ENCODE measurements around the gene ACY1. TPM values are rescaled to one million over a fixed set of nuclear protein-coding genes. Genes with fewer than 3 reads are reported as not detected.

Gene ACY1
- total RNA-seq, 2 experiments from 2014 or later: 61.8 to 64.5 TPM

DNA sequence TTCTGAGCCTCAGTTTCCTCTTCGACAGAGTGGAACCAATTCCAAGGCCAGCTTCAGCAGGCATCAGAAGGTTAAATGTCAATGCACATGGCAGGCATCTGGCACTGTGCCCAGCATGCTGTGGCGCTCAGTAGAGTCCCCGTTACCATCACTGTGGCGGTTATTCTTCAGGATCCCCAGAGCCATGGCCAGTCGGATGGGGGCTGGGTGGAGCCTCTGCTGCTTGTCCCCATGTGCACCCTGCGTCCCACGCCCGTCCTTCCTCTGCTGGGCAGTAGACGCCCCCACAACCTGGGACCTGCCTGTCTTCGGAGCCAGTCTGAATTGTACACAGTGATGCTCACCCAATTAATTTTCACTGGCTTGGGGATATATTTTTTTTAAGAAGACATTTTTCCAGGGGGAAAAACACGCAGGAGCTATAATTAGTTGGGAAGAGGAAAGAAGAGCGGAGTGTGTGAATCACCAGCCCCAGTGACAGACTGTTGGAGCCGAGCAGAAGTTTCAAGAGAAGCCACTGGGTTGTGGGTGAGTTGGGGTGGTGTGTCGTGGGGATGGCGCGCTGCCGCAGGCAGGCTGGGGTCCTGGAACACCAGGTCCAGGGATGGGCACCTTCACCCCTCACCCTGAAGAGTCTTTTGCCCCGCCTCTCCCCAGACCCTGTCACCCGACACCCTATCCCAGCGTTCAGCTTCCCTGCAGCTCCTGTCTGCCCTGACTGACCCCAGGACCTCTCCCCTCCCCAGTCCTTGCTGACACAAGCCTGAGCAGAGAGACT is 39.2 kb downstream of the ACY1 start:
- no peak overlapping the region for H3K27ac Mint-ChIP-seq
- no peaks in the 10 kb centered on the region for H3K27me3 Mint-ChIP-seq
- TF ChIP-seq, protein P1, sequence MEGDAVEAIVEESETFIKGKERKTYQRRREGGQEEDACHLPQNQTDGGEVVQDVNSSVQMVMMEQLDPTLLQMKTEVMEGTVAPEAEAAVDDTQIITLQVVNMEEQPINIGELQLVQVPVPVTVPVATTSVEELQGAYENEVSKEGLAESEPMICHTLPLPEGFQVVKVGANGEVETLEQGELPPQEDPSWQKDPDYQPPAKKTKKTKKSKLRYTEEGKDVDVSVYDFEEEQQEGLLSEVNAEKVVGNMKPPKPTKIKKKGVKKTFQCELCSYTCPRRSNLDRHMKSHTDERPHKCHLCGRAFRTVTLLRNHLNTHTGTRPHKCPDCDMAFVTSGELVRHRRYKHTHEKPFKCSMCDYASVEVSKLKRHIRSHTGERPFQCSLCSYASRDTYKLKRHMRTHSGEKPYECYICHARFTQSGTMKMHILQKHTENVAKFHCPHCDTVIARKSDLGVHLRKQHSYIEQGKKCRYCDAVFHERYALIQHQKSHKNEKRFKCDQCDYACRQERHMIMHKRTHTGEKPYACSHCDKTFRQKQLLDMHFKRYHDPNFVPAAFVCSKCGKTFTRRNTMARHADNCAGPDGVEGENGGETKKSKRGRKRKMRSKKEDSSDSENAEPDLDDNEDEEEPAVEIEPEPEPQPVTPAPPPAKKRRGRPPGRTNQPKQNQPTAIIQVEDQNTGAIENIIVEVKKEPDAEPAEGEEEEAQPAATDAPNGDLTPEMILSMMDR (IDR thresholded peaks at IDR 0.05): no peak
- no peak for DNase-seq
- H3K9me3 Mint-ChIP-seq: no peaks in the 10 kb centered on the region
- no peak overlapping the region for H3K4me3 Mint-ChIP-seq
- CTCF ChIA-PET: no interaction called here
- H3K36me3 Mint-ChIP-seq (ENCODE audit: low read depth): no peaks in the 10 kb centered on the region
- POLR2A ChIA-PET: no interaction called here
- ATAC-seq: no peak
- intact Hi-C loops (cut with micrococcal nuclease): no loop called here
- H3K4me1 Mint-ChIP-seq (ENCODE audit: low read depth): no peaks in the 10 kb centered on the region

GRCh38 chr3:52023101-52023770 is 39.9 kb downstream of the ACY1 start:
- TF ChIP-seq, protein P1 (IDR thresholded peaks at IDR 0.05): no peak
- DNase-seq (no peak), ATAC-seq (no peak)
- intact Hi-C loops (cut with micrococcal nuclease): no loop called here
- Mint-ChIP-seq H3K27me3 (no peaks in the 10 kb centered on the region), H3K4me3 (no peak overlapping the region), H3K9me3 (no peaks in the 10 kb centered on the region), H3K4me1 (ENCODE audit: low read depth) (no peaks in the 10 kb centered on the region), H3K36me3 (ENCODE audit: low read depth) (no peaks in the 10 kb centered on the region), H3K27ac (no peak overlapping the region)
- ChIA-PET CTCF (no interaction called here), POLR2A (no interaction called here)

DNA sequence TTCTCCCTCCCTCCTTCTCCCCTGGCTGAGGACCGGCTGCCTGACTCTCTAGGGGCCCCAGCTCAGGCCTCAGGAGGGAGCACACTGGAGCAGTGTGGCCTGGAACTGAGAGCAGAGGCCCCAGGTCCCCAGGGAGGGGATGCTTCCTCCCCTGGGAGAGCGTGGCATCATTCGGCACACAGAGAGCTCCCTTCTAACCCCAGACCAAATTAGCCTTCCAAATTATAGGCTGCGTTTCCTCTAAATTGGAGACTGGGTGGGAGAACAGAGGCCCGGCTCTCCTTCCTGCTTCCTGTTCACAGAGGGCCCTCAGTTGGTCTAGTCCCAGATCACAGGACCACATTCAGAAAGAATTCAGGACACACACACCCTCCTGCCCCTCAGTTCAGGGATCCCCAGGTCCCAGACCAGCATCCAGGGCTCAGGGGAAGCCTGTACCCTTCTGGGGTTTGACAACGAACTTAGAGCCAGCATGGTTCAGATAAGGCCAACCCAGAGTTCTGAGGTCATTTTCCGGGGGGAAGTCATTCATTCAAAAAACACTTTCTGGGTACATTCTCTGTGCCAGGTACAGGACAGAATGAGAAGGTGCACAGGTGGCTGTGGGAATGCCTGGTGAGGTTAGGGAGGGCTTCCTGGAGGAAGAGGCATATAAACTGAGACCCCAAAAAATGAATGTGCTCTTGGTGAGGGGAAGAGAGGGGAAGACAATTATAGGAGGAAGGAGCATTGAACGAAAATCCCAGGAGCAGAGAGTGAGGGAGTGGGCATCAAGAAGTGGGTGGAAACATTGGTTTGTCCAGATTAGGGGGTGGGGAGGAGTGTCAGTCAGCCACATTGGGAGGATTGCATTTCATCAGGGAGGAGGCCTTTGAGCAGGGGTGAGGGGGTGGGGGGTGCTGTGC is 40.8 kb downstream of the ACY1 start:
- Mint-ChIP-seq H3K9me3 (no peaks in the 10 kb centered on the region), H3K4me3 (no peak overlapping the region), H3K27me3 (no peaks in the 10 kb centered on the region), H3K36me3 (ENCODE audit: low read depth) (no peaks in the 10 kb centered on the region), H3K4me1 (ENCODE audit: low read depth) (no peaks in the 10 kb centered on the region), H3K27ac (no peak overlapping the region)
- intact Hi-C loops (cut with micrococcal nuclease): no loop called here
- ChIA-PET POLR2A (no interaction called here), CTCF (no interaction called here)
- TF ChIP-seq, protein P1 (IDR thresholded peaks at IDR 0.05): no peak
- no peak for ATAC-seq
- DNase-seq: no peak

GRCh38 chr3:52024765-52025452 is 41.6 kb downstream of the ACY1 start:
- intact Hi-C loops (cut with micrococcal nuclease): no loop called here
- ChIA-PET CTCF (no interaction called here), POLR2A (no interaction called here)
- Mint-ChIP-seq H3K4me1 (ENCODE audit: low read depth) (no peaks in the 10 kb centered on the region), H3K9me3 (no peaks in the 10 kb centered on the region), H3K4me3 (no peak overlapping the region), H3K27ac (no peak overlapping the region), H3K36me3 (ENCODE audit: low read depth) (no peaks in the 10 kb centered on the region), H3K27me3 (no peaks in the 10 kb centered on the region)
- DNase-seq (no peak), ATAC-seq (no peak)
- TF ChIP-seq, protein P1 (IDR thresholded peaks at IDR 0.05): no peak

All from activated CD8-positive, alpha-beta T cell treated with anti-CD3 and anti-CD28 coated beads for 36 hours (primary cell).